ENCODE results near the gene DBR1. TPM values are rescaled to one million over a fixed set of nuclear protein-coding genes. Genes with fewer than 3 reads are reported as not detected.

Gene DBR1
- total and polyA plus RNA-seq, 2 of the 4 experiments (the other 2 are of a cell fraction), result 7.6 to 12.5 TPM

DNA sequence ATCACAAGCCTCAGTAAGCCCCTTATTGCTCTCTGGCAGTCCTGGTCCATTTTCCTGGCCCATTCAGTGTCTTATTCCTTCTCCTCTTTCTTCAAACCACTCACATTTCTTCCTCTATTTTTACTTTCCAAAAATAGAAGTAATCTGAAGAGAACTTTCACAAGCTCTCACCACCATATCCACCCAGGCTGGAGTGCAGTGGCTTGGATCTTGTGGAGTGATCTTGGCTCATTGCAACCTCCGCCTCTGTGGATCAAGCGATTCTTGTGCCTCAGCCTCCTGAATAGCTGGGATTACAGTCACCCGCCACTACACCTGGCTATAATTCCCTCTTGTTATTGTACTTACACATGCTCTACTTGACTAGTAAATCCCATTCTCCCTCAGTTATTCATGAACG is 29.2 kb upstream of the DBR1 start:
- Histone ChIP-seq H3K79me1 (ENCODE audit: low read depth in 1 of 2, low read length in 2 of 2) (peaks cover 14 to 70% of the 10 kb centered on the region in 2 experiments), H2AK9ac (replicated peaks; ENCODE audit: low read depth, low read length, poor library complexity) (no peak overlapping the region), H4K91ac (ENCODE audit: insufficient read depth, low read depth, low read length) (no peak overlapping the region), H3K27me3 (ENCODE audit: control insufficient read depth, insufficient read depth, low read length) (no peaks in the 10 kb centered on the region), H3K56ac (ENCODE audit: extremely low read depth, insufficient read depth, low read length) (no peak overlapping the region), H3K4ac (ENCODE audit: low read depth, low read length) (no peak overlapping the region), H3K36me3 (ENCODE audit: control insufficient read depth, insufficient read depth, low read length) (no peaks in the 10 kb centered on the region; the same call in 1 of the 2 replicates), H3K9me1 (ENCODE audit: insufficient read depth, low read length) (peaks cover 8% of the 10 kb centered on the region), H3K9me3 (ENCODE audit: control insufficient read depth, insufficient read depth, low read length) (no peaks in the 10 kb centered on the region), H3K4me3 (ENCODE audit: insufficient read depth, low read depth, low read length) (no peak overlapping the region), H4K20me1 (ENCODE audit: insufficient read depth, low read length) (peaks cover 67% of the 10 kb centered on the region), H3K14ac (replicated peaks; ENCODE audit: low read depth, low read length) (no peak overlapping the region), H3K18ac (ENCODE audit: low read depth, low read length) (no peak overlapping the region), H2AK5ac (ENCODE audit: low read depth, low read length) (no peak overlapping the region), H3K4me2 (ENCODE audit: low read depth, low read length) (no peak overlapping the region), H4K5ac (ENCODE audit: low read depth, low read length) (no peak overlapping the region), H2BK15ac (ENCODE audit: low read depth, low read length) (no peak overlapping the region), H3K4me1 (ENCODE audit: control insufficient read depth, insufficient read depth, low read length) (no peaks in the 10 kb centered on the region), H3K27ac (ENCODE audit: insufficient read depth, low read length) (no peak overlapping the region), H2BK120ac (ENCODE audit: low read depth, low read length) (no peak overlapping the region), H2BK5ac (ENCODE audit: low read depth, low read length, poor library complexity, severe bottlenecking) (no peak overlapping the region), H3K9ac (ENCODE audit: low read depth, low read length) (no peak overlapping the region), H2BK20ac (ENCODE audit: low read depth, low read length) (no peak overlapping the region), H4K8ac (ENCODE audit: low read depth in 2 of 2, low read length in 2 of 2) (no peak overlapping the region), H2AFZ (replicated peaks; ENCODE audit: low read length, poor library complexity) (no peak overlapping the region), H3K23ac (ENCODE audit: low read depth, low read length) (no peak overlapping the region)
- WGBS, 2 experiments (ENCODE audit: extremely low coverage in 2 of 2, insufficient read length in 1 of 2), result 83% methylated on average over 1 of the region's 4 CpGs; no CpG with 5 or more reads in 1 of the 2 experiments
- TF ChIP-seq CEBPB (IDR thresholded peaks at IDR 0.05; ENCODE audit: low read depth, low read length) (no peak), MAZ (IDR thresholded peaks at IDR 0.05; ENCODE audit: borderline replicate concordance, low read depth, low read length) (no peak), SMC3 (IDR thresholded peaks at IDR 0.05; ENCODE audit: low read depth, low read length) (no peak), MAFK (IDR thresholded peaks at IDR 0.05; ENCODE audit: low read depth, low read length) (no peak), NFE2L2 (IDR thresholded peaks at IDR 0.05; ENCODE audit: low read depth, low read length) (no peak), RAD21 (IDR thresholded peaks at IDR 0.05; ENCODE audit: low read length) (no peak), CHD1 (IDR thresholded peaks at IDR 0.05; ENCODE audit: low read depth, low read length) (no peak), FOS (IDR thresholded peaks at IDR 0.05; ENCODE audit: low read depth, low read length) (no peak), RCOR1 (IDR thresholded peaks at IDR 0.05; ENCODE audit: insufficient replicate concordance, low read length) (no peak), POLR2A (IDR thresholded peaks at IDR 0.05; ENCODE audit: low read depth, low read length) (no peak)
- TF ChIP-seq, protein P1, sequence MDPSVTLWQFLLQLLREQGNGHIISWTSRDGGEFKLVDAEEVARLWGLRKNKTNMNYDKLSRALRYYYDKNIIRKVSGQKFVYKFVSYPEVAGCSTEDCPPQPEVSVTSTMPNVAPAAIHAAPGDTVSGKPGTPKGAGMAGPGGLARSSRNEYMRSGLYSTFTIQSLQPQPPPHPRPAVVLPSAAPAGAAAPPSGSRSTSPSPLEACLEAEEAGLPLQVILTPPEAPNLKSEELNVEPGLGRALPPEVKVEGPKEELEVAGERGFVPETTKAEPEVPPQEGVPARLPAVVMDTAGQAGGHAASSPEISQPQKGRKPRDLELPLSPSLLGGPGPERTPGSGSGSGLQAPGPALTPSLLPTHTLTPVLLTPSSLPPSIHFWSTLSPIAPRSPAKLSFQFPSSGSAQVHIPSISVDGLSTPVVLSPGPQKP (IDR thresholded peaks at IDR 0.05; ENCODE audit: borderline replicate concordance, low read depth, low read length), result no peak
- TF ChIP-seq, protein P2, sequence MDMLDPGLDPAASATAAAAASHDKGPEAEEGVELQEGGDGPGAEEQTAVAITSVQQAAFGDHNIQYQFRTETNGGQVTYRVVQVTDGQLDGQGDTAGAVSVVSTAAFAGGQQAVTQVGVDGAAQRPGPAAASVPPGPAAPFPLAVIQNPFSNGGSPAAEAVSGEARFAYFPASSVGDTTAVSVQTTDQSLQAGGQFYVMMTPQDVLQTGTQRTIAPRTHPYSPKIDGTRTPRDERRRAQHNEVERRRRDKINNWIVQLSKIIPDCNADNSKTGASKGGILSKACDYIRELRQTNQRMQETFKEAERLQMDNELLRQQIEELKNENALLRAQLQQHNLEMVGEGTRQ (IDR thresholded peaks at IDR 0.05; ENCODE audit: low read depth, low read length), result no peak
- TF ChIP-seq, protein P3, sequence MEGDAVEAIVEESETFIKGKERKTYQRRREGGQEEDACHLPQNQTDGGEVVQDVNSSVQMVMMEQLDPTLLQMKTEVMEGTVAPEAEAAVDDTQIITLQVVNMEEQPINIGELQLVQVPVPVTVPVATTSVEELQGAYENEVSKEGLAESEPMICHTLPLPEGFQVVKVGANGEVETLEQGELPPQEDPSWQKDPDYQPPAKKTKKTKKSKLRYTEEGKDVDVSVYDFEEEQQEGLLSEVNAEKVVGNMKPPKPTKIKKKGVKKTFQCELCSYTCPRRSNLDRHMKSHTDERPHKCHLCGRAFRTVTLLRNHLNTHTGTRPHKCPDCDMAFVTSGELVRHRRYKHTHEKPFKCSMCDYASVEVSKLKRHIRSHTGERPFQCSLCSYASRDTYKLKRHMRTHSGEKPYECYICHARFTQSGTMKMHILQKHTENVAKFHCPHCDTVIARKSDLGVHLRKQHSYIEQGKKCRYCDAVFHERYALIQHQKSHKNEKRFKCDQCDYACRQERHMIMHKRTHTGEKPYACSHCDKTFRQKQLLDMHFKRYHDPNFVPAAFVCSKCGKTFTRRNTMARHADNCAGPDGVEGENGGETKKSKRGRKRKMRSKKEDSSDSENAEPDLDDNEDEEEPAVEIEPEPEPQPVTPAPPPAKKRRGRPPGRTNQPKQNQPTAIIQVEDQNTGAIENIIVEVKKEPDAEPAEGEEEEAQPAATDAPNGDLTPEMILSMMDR (conservative IDR thresholded peaks at IDR 0.05; ENCODE audit: low read depth, low read length), result no peak
- no peak for DNase-seq
- BruUV-seq (replicated peaks), result no TSS peak
- dilution Hi-C loops (cut with HindIII; ENCODE audit: low sequenced_read_pairs, unreplicated experiment) (no loop called here), in situ Hi-C loops (cut with MboI; ENCODE audit: low sequenced_read_pairs) (no loop called here), intact Hi-C loops (cut with micrococcal nuclease) (no loop called here)
- ChIA-PET POLR2A (ENCODE audit: unreplicated experiment) (no interaction called here), CTCF (interaction anchor here (1.0 kb wide), 1 partner anchor 11 kb away, joined by 3 read pairs; no protein-coding TSS in a partner anchor)
- no peak for ATAC-seq (ENCODE audit: low read depth)
